ENCODE results near the gene MMD. TPM values are rescaled to one million over a fixed set of nuclear protein-coding genes. Genes with fewer than 3 reads are reported as not detected.

The MMD gene
- total and polyA plus RNA-seq, 3 experiments from 2014 or later: 7.9 to 19.1 (median 16.0) TPM

GRCh38 chr17:55456307-55457240 is 34.9 kb upstream of the MMD start:
- no peaks in the 10 kb centered on the region for H3K36me3 ChIP-seq (ENCODE audit: insufficient read depth, low read length)
- peaks cover 3 to 32% of the 10 kb centered on the region in 2 donors for H3K27me3 Mint-ChIP-seq
- ChIA-PET CTCF (no interaction called here), POLR2A (no interaction called here)
- no peaks in the 10 kb centered on the region for H3K9me3 Mint-ChIP-seq
- no peaks in the 10 kb centered on the region for H3K36me3 Mint-ChIP-seq
- no peaks in the 10 kb centered on the region for H3K27me3 ChIP-seq (ENCODE audit: insufficient read depth, low read length, poor library complexity, severe bottlenecking)
- DNase-seq: no peak
- H3K4me3 Mint-ChIP-seq: no peak overlapping the region
- H3K27ac ChIP-seq (ENCODE audit: low read depth, low read length): no peak overlapping the region
- no peaks in the 10 kb centered on the region for H3K9me3 ChIP-seq (ENCODE audit: low read length)
- H3K27ac Mint-ChIP-seq: no peak overlapping the region
- no peak overlapping the region for H3K4me3 ChIP-seq (ENCODE audit: low read length)
- no peaks in the 10 kb centered on the region for H3K4me1 ChIP-seq (ENCODE audit: insufficient read depth, low read length)
- no peaks in the 10 kb centered on the region for H3K4me1 Mint-ChIP-seq

DNA sequence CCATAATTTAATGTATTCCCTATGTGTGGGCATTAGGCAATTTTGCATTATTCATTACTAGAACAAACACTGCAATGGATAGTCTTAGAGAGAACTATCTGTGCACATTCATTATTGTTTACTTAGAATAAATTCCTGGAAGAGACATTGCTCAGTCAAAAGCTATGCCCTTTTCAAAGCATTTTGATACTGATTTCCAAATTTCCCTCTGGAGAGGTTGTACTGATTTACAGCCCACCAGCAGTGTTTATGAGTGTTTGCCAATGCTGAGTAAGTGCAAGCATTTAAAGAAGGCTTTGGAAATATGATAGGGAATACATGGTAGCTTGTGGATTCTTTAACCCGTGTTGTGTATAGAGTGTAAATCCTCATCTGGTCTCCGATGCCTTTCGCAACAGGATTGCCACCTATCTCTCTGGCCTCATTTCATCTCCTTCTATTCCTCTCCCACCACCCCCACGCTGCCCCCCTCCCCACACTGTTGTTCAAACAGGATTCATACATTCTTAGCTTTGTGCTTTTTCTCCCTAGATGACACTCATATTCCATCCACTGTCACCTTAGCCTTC is 33.4 kb upstream of the MMD start:
- H3K4me1 Mint-ChIP-seq: no peaks in the 10 kb centered on the region
- ChIA-PET CTCF (no interaction called here), POLR2A (no interaction called here)
- DNase-seq: no peak
- Histone ChIP-seq H3K27me3 (ENCODE audit: insufficient read depth, low read length, poor library complexity, severe bottlenecking) (no peaks in the 10 kb centered on the region), H3K27ac (ENCODE audit: low read depth, low read length) (no peak overlapping the region), H3K36me3 (ENCODE audit: insufficient read depth, low read length) (no peaks in the 10 kb centered on the region), H3K9me3 (ENCODE audit: low read length) (no peaks in the 10 kb centered on the region), H3K4me3 (ENCODE audit: low read length) (no peak overlapping the region), H3K4me1 (ENCODE audit: insufficient read depth, low read length) (no peaks in the 10 kb centered on the region)
- no peak overlapping the region for H3K4me3 Mint-ChIP-seq
- H3K9me3 Mint-ChIP-seq: no peaks in the 10 kb centered on the region
- H3K27ac Mint-ChIP-seq: no peak overlapping the region
- H3K27me3 Mint-ChIP-seq: peaks cover 3 to 38% of the 10 kb centered on the region in 2 donors
- no peaks in the 10 kb centered on the region for H3K36me3 Mint-ChIP-seq

- H3K27ac Mint-ChIP-seq: no peak overlapping the region
- H3K9me3 ChIP-seq (ENCODE audit: low read length): no peaks in the 10 kb centered on the region
- no peak overlapping the region for H3K4me3 Mint-ChIP-seq
- H3K27me3 Mint-ChIP-seq: peaks cover 3 to 37% of the 10 kb centered on the region in 2 donors
- POLR2A ChIA-PET: no interaction called here
- no peaks in the 10 kb centered on the region for H3K36me3 ChIP-seq (ENCODE audit: insufficient read depth, low read length)
- CTCF ChIA-PET: no interaction called here
- H3K36me3 Mint-ChIP-seq: no peaks in the 10 kb centered on the region
- no peak overlapping the region for H3K4me3 ChIP-seq (ENCODE audit: low read length)
- no peaks in the 10 kb centered on the region for H3K4me1 ChIP-seq (ENCODE audit: insufficient read depth, low read length)
- no peak for DNase-seq
- no peaks in the 10 kb centered on the region for H3K4me1 Mint-ChIP-seq
- no peak overlapping the region for H3K27ac ChIP-seq (ENCODE audit: low read depth, low read length)
- H3K9me3 Mint-ChIP-seq: no peaks in the 10 kb centered on the region
- no peaks in the 10 kb centered on the region for H3K27me3 ChIP-seq (ENCODE audit: insufficient read depth, low read length, poor library complexity, severe bottlenecking)
Measured at GRCh38 chr17:55453839-55454557, 32.4 kb upstream of the MMD start.

DNA sequence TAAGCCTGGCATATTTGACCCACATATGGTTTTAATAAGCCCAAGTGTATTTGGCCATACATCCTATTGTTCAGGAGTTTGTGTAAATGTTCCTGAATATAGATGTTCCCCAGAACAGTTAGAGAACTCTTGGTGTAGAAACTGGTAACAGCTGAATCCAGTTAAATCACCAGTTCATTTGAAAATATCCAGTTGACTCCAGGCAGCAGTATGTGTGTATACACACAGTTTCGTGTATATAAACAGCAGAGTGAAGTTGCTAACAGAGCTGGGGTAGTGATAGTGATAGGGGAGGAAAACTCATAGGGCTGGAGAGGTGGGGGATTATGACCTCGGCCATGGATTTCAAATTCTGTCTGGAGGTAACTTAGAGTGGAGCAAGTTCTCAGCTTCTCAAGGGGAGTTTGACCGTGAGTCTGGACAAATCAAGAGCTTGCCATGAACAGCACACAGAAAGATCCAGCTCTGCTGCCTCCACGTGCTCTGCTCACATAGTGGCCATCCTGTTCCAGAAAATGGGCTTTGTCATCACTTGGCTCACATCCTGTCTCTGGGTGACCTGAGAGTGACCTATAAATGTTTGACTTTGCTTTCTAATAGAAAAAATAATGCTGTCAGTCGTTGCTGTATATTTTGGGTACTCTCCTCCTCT is 30.6 kb upstream of the MMD start:
- no peak overlapping the region for H3K4me3 Mint-ChIP-seq
- no peaks in the 10 kb centered on the region for H3K27me3 ChIP-seq (ENCODE audit: insufficient read depth, low read length, poor library complexity, severe bottlenecking)
- no peaks in the 10 kb centered on the region for H3K4me1 Mint-ChIP-seq
- no peaks in the 10 kb centered on the region for H3K36me3 Mint-ChIP-seq
- H3K4me1 ChIP-seq (ENCODE audit: insufficient read depth, low read length): no peaks in the 10 kb centered on the region
- H3K27ac ChIP-seq (ENCODE audit: low read depth, low read length): no peak overlapping the region
- POLR2A ChIA-PET: no interaction called here
- no peak overlapping the region for H3K4me3 ChIP-seq (ENCODE audit: low read length)
- peaks cover 0 to 2% (median 0%) of the 10 kb centered on the region in 5 donors for H3K9me3 Mint-ChIP-seq
- peaks cover 3 to 39% of the 10 kb centered on the region in 2 donors for H3K27me3 Mint-ChIP-seq
- DNase-seq: no peak
- no peak overlapping the region for H3K27ac Mint-ChIP-seq
- H3K9me3 ChIP-seq (ENCODE audit: low read length): no peaks in the 10 kb centered on the region
- no peaks in the 10 kb centered on the region for H3K36me3 ChIP-seq (ENCODE audit: insufficient read depth, low read length)
- CTCF ChIA-PET: interaction anchor here (1.9 kb wide), 1 partner anchor 10 kb away, joined by 4 read pairs; no protein-coding TSS in a partner anchor

GRCh38 chr17:55451758-55452138 is 30.1 kb upstream of the MMD start:
- Histone ChIP-seq H3K27me3 (ENCODE audit: insufficient read depth, low read length, poor library complexity, severe bottlenecking) (no peaks in the 10 kb centered on the region), H3K27ac (ENCODE audit: low read depth, low read length) (no peak overlapping the region), H3K9me3 (ENCODE audit: low read length) (no peaks in the 10 kb centered on the region), H3K4me3 (ENCODE audit: low read length) (no peak overlapping the region), H3K36me3 (ENCODE audit: insufficient read depth, low read length) (no peaks in the 10 kb centered on the region), H3K4me1 (ENCODE audit: insufficient read depth, low read length) (no peaks in the 10 kb centered on the region)
- Mint-ChIP-seq H3K27me3 (peaks cover 3 to 36% of the 10 kb centered on the region in 2 donors), H3K27ac (no peak overlapping the region), H3K4me1 (no peaks in the 10 kb centered on the region), H3K9me3 (peaks cover 0 to 2% (median 0%) of the 10 kb centered on the region in 5 donors), H3K4me3 (no peak overlapping the region), H3K36me3 (no peaks in the 10 kb centered on the region)
- POLR2A ChIA-PET: no interaction called here
- CTCF ChIA-PET: interaction anchor here (1.9 kb wide), 1 partner anchor 10 kb away, joined by 4 read pairs; no protein-coding TSS in a partner anchor
- no peak for DNase-seq

DNA sequence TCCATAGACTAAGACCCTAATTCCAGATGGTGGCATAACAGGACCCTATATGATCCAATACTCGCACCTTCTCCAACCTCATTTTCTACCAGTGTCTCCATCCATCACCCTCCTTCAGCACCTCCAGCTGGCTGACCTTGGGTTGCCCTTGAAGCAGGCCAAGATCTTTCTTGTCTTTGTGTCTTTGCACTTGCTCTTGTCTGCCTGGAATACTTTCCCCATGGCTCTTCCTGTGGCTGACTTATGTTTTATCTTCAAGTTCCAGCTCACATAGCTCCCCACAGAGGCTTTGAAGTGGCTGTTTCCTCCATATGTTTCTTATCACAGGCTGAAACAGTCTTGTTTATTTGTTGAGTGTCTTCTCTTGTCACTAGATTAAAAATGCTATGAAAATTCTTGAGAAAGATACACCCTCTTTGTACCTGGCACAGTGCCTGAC is 29.6 kb upstream of the MMD start:
- Mint-ChIP-seq H3K9me3 (peaks cover 0 to 2% (median 0%) of the 10 kb centered on the region in 5 donors), H3K36me3 (no peaks in the 10 kb centered on the region), H3K4me1 (no peaks in the 10 kb centered on the region), H3K4me3 (no peak overlapping the region), H3K27ac (no peak overlapping the region), H3K27me3 (peaks cover 3 to 31% of the 10 kb centered on the region in 2 donors)
- Histone ChIP-seq H3K36me3 (ENCODE audit: insufficient read depth, low read length) (no peaks in the 10 kb centered on the region), H3K27ac (ENCODE audit: low read depth, low read length) (peak overlapping the region; percentile 7), H3K27me3 (ENCODE audit: insufficient read depth, low read length, poor library complexity, severe bottlenecking) (no peaks in the 10 kb centered on the region), H3K4me1 (ENCODE audit: insufficient read depth, low read length) (no peaks in the 10 kb centered on the region), H3K9me3 (ENCODE audit: low read length) (no peaks in the 10 kb centered on the region), H3K4me3 (ENCODE audit: low read length) (no peak overlapping the region)
- ChIA-PET POLR2A (no interaction called here), CTCF (interaction anchor here (1.9 kb wide), 1 partner anchor 9 kb away, joined by 4 read pairs; no protein-coding TSS in a partner anchor)
- no peak for DNase-seq

DNA sequence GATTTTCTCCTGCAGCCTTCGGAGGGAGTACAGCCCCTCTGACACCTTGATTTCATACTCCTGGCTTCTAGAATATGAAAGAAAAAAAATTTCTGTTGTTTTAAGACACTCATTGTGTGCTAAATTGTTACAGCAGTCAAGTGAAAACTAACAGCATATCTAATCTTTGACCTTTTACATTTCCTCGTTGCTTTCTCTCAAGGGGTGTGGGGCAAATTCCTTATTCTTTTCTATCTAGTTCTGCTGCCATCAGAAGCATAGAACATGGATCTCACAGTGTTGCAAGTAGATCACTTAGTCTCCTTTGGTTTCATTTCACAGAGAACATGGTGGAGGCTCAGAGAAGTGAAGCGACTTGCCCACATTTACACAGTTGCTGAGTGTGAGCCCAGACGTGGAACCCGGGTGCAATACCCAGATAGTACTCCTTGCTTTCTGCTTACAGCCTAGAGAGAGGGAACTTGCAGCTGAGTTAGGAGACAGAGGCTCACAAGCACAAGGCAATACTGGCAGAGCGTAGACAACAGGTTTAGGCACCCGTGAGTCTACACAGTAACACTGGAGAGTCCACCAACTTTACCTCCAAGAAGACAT is 28.7 kb upstream of the MMD start:
- no peak overlapping the region for H3K27ac ChIP-seq (ENCODE audit: low read depth, low read length)
- CTCF ChIA-PET: interaction anchor here (1.9 kb wide), 1 partner anchor 8 kb away, joined by 4 read pairs; no protein-coding TSS in a partner anchor

More for the DNA sequence above, 28.7 kb upstream of the MMD start:
- Mint-ChIP-seq H3K27me3 (peaks cover under 1 to 26% of the 10 kb centered on the region in 2 donors), H3K4me3 (no peak overlapping the region), H3K9me3 (peaks cover 0 to 2% (median 0%) of the 10 kb centered on the region in 5 donors), H3K4me1 (no peaks in the 10 kb centered on the region), H3K36me3 (no peaks in the 10 kb centered on the region), H3K27ac (peak overlapping the region in 1 of 8 donors; percentile 9)
- no peaks in the 10 kb centered on the region for H3K4me1 ChIP-seq (ENCODE audit: insufficient read depth, low read length)
- no peak overlapping the region for H3K4me3 ChIP-seq (ENCODE audit: low read length)
- H3K36me3 ChIP-seq (ENCODE audit: insufficient read depth, low read length): no peaks in the 10 kb centered on the region
- no peaks in the 10 kb centered on the region for H3K9me3 ChIP-seq (ENCODE audit: low read length)
- DNase-seq: no peak
- H3K27me3 ChIP-seq (ENCODE audit: insufficient read depth, low read length, poor library complexity, severe bottlenecking): no peaks in the 10 kb centered on the region
- POLR2A ChIA-PET: no interaction called here
